Keratinocyte (primary cell): Measurements from ENCODE around the gene TOP2A. TPM values are rescaled to one million over a fixed set of nuclear protein-coding genes. Genes with fewer than 3 reads are reported as not detected.

Experiments
- DNase-seq: peaks from one replicate; pipeline ENCODE4 v3.0.0-alpha.2; 2011; ENCODE audit warnings: low read depth, missing footprints, low spot score
- FAIRE-seq: peaks from 2 replicates; lab custom pipeline; 2011; peaks lifted over from hg19 to GRCh38; lab: Jason Lieb, UNC
- H2AFZ ChIP-seq: 2 replicates; pipeline ENCODE4 v1.6.0; 2012; ENCODE audit warnings: low read length, control low read depth, inconsistent platforms; ENCODE audit not compliant: control insufficient read depth
- H3K27ac ChIP-seq: 2 replicates; pipeline ENCODE4 v1.5.1; 2011; ENCODE audit warnings: low read length; ENCODE audit not compliant: control insufficient read depth, insufficient read depth
- H3K27me3 ChIP-seq: 3 replicates; pipeline ENCODE4 v1.6.0; 2011; ENCODE audit warnings: low read length; ENCODE audit not compliant: control insufficient read depth, insufficient read depth; ENCODE audit errors: extremely low read depth
- H3K36me3 ChIP-seq, 2 experiments: 2 replicates in 1 of 2; 3 replicates in 1 of 2; pipeline ENCODE4 v1.5.1; 2011; ENCODE audit warnings: low read length in 2 of 2, mild to moderate bottlenecking in 1 of 2; ENCODE audit not compliant: control insufficient read depth in 2 of 2, insufficient read depth in 2 of 2; ENCODE audit errors: extremely low read depth in 1 of 2
- H3K4me1 ChIP-seq: 3 replicates; pipeline ENCODE4 v1.5.1; 2011; ENCODE audit warnings: low read length; ENCODE audit not compliant: control insufficient read depth, insufficient read depth; ENCODE audit errors: extremely low read depth
- H3K4me2 ChIP-seq: 3 replicates; pipeline ENCODE4 v1.6.0; 2011; ENCODE audit warnings: low read depth, low read length; ENCODE audit not compliant: control insufficient read depth, insufficient read depth; ENCODE audit errors: extremely low read depth
- H3K4me3 ChIP-seq, 3 experiments: fragments of 200-600 bp in 1 of 3; sonication (generic) in 1 of 3; 2 replicates in 2 of 3; 3 replicates in 1 of 3; pipeline ENCODE4 v1.5.1; 2011 to 2016; ENCODE audit warnings: low read length in 3 of 3, mild to moderate bottlenecking in 3 of 3, control low read depth in 2 of 3, inconsistent platforms in 1 of 3, low read depth in 1 of 3, mixed read lengths in 1 of 3, mixed run types in 1 of 3, moderate library complexity in 1 of 3; ENCODE audit not compliant: control insufficient read depth in 2 of 3, insufficient read depth in 2 of 3; ENCODE audit errors: extremely low read depth in 1 of 3
- H3K79me2 ChIP-seq: 2 replicates; pipeline ENCODE4 v1.6.0; 2012; ENCODE audit warnings: low read length; ENCODE audit not compliant: control insufficient read depth, insufficient read depth
- H3K9ac ChIP-seq: 3 replicates; pipeline ENCODE4 v1.6.0; 2011; ENCODE audit warnings: low read length; ENCODE audit not compliant: control insufficient read depth, insufficient read depth; ENCODE audit errors: extremely low read depth
- H3K9me1 ChIP-seq: 3 replicates; pipeline ENCODE4 v1.6.0; 2011; ENCODE audit warnings: low read length; ENCODE audit not compliant: control insufficient read depth, insufficient read depth; ENCODE audit errors: extremely low read depth
- H3K9me3 ChIP-seq: 2 replicates; pipeline ENCODE4 v1.5.1; 2012; ENCODE audit warnings: low read depth, low read length; ENCODE audit not compliant: control insufficient read depth
- H4K20me1 ChIP-seq: 3 replicates; pipeline ENCODE4 v1.6.0; 2011; ENCODE audit warnings: low read length; ENCODE audit not compliant: control insufficient read depth, insufficient read depth; ENCODE audit errors: extremely low read depth
- EZH2 ChIP-seq: IDR thresholded peaks from one replicate; pipeline ENCODE4 v1.6.1; 2012; ENCODE audit warnings: inconsistent platforms, mild to moderate bottlenecking, low read length, moderate library complexity
- dilution Hi-C: fragments of 300-500 bp; cut with MboI; formaldehyde crosslinking; loops from one replicate; pipeline ENCODE4 v1.7.0; 2020; ENCODE audit warnings: low sequenced_read_pairs; ENCODE audit not compliant: extremely low pct_ligation_motif_present
- polyA plus RNA-seq, 5 experiments: library from polyadenylated mRNA; depleted of rRNA in 3 of 5; stranded (reverse) in 3 of 5; stranded (forward) in 1 of 5; unstranded in 1 of 5; fragments of >200 nt; gene quantifications; 1 replicate in 1 of 5; 2 replicates in 3 of 5; 3 replicates in 1 of 5; pipeline versions ENCODE4 v1.2.1 to v1.2.3, GENCODE V29; 2011 to 2012; ENCODE audit warnings: missing spikeins in 2 of 5, low read depth in 1 of 5, low replicate concordance in 1 of 5
- TF ChIP-seq, protein P1 (sequence below), 3 experiments: IDR thresholded peaks in 1 of 3; conservative IDR thresholded peaks in 1 of 3; optimal IDR thresholded peaks in 1 of 3; 2 replicates in 2 of 3; 3 replicates in 1 of 3; pipeline versions ENCODE3 to v1.5.1; 2011; ENCODE audit warnings: low read length in 3 of 3, mild to moderate bottlenecking in 3 of 3, moderate library complexity in 2 of 3, control low read depth in 1 of 3, inconsistent platforms in 1 of 3; ENCODE audit not compliant: insufficient read depth in 2 of 3; ENCODE audit errors: extremely low read depth in 1 of 3

The TOP2A gene
- polyA plus RNA-seq, 1 donor (not counting 4 experiments of a cell fraction or from before 2014, with no cell fraction given) = 45.0 TPM

DNA sequence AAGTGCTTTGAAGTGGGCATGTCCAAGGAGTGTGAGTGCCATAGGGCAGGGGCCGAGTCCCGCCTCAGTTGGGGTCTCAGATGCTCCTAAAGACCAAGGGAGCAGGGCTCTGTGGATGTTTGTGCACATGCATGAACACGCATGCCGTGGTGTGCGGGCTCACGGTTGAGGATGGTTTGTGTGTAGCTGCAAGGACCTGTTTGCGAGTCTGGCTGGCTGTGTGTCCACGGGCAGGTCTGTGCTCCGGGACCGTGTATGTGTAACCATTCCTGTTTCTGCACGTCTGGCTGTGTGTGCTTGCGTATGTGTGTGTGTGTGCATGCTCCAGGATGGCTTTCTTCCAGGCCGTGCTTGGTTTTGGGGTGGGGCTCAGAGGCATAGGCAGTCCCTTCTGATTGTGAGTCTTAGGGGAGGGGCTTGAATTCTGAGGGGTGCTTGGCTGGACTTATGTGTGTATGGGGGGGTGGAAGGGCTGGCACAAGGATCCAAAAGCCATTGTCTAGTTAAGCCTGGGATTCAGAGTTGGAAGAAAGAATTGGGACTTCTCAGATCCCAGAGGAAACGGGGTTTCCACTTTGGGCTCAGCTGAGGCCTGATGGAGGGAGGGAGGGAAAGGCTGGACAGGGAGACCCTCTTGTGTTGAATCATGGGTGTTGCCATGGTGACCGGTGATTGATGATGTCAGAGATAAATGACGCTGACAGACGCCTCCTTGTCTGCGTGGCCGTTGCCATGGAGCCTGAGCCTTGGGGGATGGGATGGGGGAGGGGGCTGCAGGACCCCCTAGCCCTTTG lies 67.6 kb downstream of the TOP2A start:
- TF ChIP-seq EZH2 = no peak
- TF ChIP-seq, protein P1, sequence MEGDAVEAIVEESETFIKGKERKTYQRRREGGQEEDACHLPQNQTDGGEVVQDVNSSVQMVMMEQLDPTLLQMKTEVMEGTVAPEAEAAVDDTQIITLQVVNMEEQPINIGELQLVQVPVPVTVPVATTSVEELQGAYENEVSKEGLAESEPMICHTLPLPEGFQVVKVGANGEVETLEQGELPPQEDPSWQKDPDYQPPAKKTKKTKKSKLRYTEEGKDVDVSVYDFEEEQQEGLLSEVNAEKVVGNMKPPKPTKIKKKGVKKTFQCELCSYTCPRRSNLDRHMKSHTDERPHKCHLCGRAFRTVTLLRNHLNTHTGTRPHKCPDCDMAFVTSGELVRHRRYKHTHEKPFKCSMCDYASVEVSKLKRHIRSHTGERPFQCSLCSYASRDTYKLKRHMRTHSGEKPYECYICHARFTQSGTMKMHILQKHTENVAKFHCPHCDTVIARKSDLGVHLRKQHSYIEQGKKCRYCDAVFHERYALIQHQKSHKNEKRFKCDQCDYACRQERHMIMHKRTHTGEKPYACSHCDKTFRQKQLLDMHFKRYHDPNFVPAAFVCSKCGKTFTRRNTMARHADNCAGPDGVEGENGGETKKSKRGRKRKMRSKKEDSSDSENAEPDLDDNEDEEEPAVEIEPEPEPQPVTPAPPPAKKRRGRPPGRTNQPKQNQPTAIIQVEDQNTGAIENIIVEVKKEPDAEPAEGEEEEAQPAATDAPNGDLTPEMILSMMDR (optimal IDR thresholded peaks at IDR 0.05 in 1 of 3, IDR thresholded peaks at IDR 0.05 in 1 of 3, conservative IDR thresholded peaks at IDR 0.05 in 1 of 3; ENCODE audit: extremely low read depth in 1 of 3, insufficient read depth in 2 of 3, low read length in 3 of 3) = no peak
- Histone ChIP-seq H4K20me1 (no peaks in the 10 kb centered on the region), H3K9me3 (no peaks in the 10 kb centered on the region), H3K27me3 (no peaks in the 10 kb centered on the region), H2AFZ (no peak overlapping the region), H3K36me3 (peaks cover 9 to 18% of the 10 kb centered on the region in 2 experiments), H3K9me1 (peaks cover 2% of the 10 kb centered on the region), H3K4me3 (peak overlapping the region in 2 of 3 experiments; percentile 46 to 57), H3K4me2 (peak overlapping the region; percentile 91), H3K27ac (peak overlapping the region; percentile 90), H3K79me2 (peaks cover 21% of the 10 kb centered on the region), H3K4me1 (peaks cover 50% of the 10 kb centered on the region), H3K9ac (peak overlapping the region; percentile 74)
- DNase-seq (peak; percentile 83), FAIRE-seq (no peak)
- dilution Hi-C loops = no loop called here

DNA sequence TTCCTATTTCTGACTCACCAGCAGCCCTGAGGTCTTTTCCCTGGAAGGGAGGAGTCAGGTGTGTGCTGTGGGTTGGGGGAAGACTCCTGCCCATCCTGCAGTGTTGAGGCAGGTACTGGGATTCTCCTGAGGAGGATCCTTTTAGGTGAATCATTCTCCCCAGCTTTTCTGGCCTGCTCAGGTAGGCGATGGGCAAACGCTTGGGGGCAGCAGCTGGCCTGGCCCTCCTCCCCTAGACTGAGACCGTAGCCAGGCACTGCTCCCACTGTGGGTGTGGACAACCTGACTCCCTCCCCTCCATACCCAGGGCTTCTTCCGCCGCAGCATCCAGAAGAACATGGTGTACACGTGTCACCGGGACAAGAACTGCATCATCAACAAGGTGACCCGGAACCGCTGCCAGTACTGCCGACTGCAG lies 68.2 kb downstream of the TOP2A start:
- no peaks in the 10 kb centered on the region for H3K9me3 ChIP-seq
- H3K9me1 ChIP-seq = peaks cover 2% of the 10 kb centered on the region
- TF ChIP-seq, protein P1 (optimal IDR thresholded peaks at IDR 0.05 in 1 of 3, IDR thresholded peaks at IDR 0.05 in 1 of 3, conservative IDR thresholded peaks at IDR 0.05 in 1 of 3; ENCODE audit: extremely low read depth in 1 of 3, insufficient read depth in 2 of 3, low read length in 3 of 3) = peak; percentile 51 to 74 (median 52)
- TF ChIP-seq EZH2 = no peak
- peak overlapping the region; percentile 91 for H3K4me2 ChIP-seq
- peak; percentile 99 for DNase-seq
- H3K27me3 ChIP-seq = no peaks in the 10 kb centered on the region
- peak; percentile 99 for FAIRE-seq
- peaks cover 25% of the 10 kb centered on the region for H3K79me2 ChIP-seq
- peak overlapping the region; percentile 90 for H3K27ac ChIP-seq
- dilution Hi-C loops = no loop called here
- no peaks in the 10 kb centered on the region for H4K20me1 ChIP-seq
- peak overlapping the region in 2 of 3 experiments; percentile 39 to 57 for H3K4me3 ChIP-seq
- H3K36me3 ChIP-seq = peaks cover 9 to 18% of the 10 kb centered on the region in 2 experiments
- peaks cover 56% of the 10 kb centered on the region for H3K4me1 ChIP-seq
- peak overlapping the region; percentile 74 for H3K9ac ChIP-seq
- H2AFZ ChIP-seq = no peak overlapping the region
